IMR-90 (cell line): Measurements from ENCODE around the gene MYO1H.

ENCODE experiments used
- BHLHE40 ChIP-seq: fragments of 150-350 bp; IDR thresholded peaks from 2 replicates; pipeline ENCODE4 v1.6.1; 2016; ENCODE audit warnings: mild to moderate bottlenecking, low read depth, low read length
- CTCF ChIP-seq: conservative IDR thresholded peaks from 2 replicates; pipeline ENCODE4 v1.5.1; 2012; ENCODE audit warnings: mild to moderate bottlenecking, low read depth, low read length, improper control_type of control experiment
- MXI1 ChIP-seq: IDR thresholded peaks from 2 replicates; pipeline ENCODE4 v1.6.1; 2012; ENCODE audit warnings: low read depth, mild to moderate bottlenecking, low read length, moderate library complexity, borderline replicate concordance
- NFE2L2 ChIP-seq: fragments of 150-350 bp; IDR thresholded peaks from 2 replicates; pipeline ENCODE4 v1.6.1; 2016; ENCODE audit warnings: low read depth, mild to moderate bottlenecking, low read length
- POLR2A ChIP-seq: IDR thresholded peaks from 2 replicates; pipeline ENCODE4 v1.6.1; 2012; ENCODE audit warnings: mild to moderate bottlenecking, low read depth, low read length
- RAD21 ChIP-seq: IDR thresholded peaks from 2 replicates; pipeline ENCODE4 v1.6.1; 2012; ENCODE audit warnings: low read length, improper control_type of control experiment
- RFX5 ChIP-seq: IDR thresholded peaks from 2 replicates; pipeline ENCODE4 v1.8.0; 2012; ENCODE audit warnings: low read depth, mild to moderate bottlenecking, low read length, moderate library complexity
- SMC3 ChIP-seq: fragments of 150-350 bp; IDR thresholded peaks from 2 replicates; pipeline ENCODE4 v1.6.1; 2016; ENCODE audit warnings: low read depth, mild to moderate bottlenecking, antibody characterized with exemption, low read length, moderate library complexity

GRCh38 chr12:109445191-109445609 is 97.5 kb downstream of the MYO1H start:
- TF ChIP-seq POLR2A (no peak), CTCF (no peak), RFX5 (no peak), MXI1 (no peak), NFE2L2 (no peak), RAD21 (no peak), BHLHE40 (no peak), SMC3 (no peak)
